HAP-1 (cell line): ENCODE data around the gene CDCA4.

Experiments used
- DNase-seq, 2 experiments: peaks; one replicate each; pipeline ENCODE4 v3.0.0-alpha.2; 2016 to 2020; ENCODE audit warnings: low spot score in 2 of 2
- H3K27me3 ChIP-seq: fragments of 250-450 bp; sonication (Bioruptor Pico); 2 replicates; pipeline ENCODE4 v1.5.1; 2020; ENCODE audit warnings: low read depth, mild to moderate bottlenecking, moderate library complexity
- H3K36me3 ChIP-seq: fragments of 250-450 bp; sonication (Bioruptor Pico); replicated peaks from 2 replicates; pipeline ENCODE4 v1.5.1; 2020; ENCODE audit warnings: mild to moderate bottlenecking
- H3K4me1 ChIP-seq: fragments of 250-450 bp; sonication (Bioruptor Pico); 2 replicates; pipeline ENCODE4 v1.5.1; 2020; ENCODE audit warnings: mild to moderate bottlenecking
- H3K4me3 ChIP-seq: fragments of 250-450 bp; sonication (Bioruptor Pico); 2 replicates; pipeline ENCODE4 v1.5.1; 2020; ENCODE audit warnings: mild to moderate bottlenecking, moderate library complexity
- H3K9me3 ChIP-seq: fragments of 250-450 bp; sonication (Bioruptor Pico); 2 replicates; pipeline ENCODE4 v1.5.1; 2020; ENCODE audit warnings: mild to moderate bottlenecking, moderate library complexity
- in situ Hi-C: fragments of 300-500 bp; cut with MboI; formaldehyde crosslinking; loops from 3 replicates; pipeline ENCODE4 v1.14.3; 2020; ENCODE audit warnings: low sequenced_read_pairs, inconsistent platforms, mixed read lengths

The CDCA4 gene

DNA sequence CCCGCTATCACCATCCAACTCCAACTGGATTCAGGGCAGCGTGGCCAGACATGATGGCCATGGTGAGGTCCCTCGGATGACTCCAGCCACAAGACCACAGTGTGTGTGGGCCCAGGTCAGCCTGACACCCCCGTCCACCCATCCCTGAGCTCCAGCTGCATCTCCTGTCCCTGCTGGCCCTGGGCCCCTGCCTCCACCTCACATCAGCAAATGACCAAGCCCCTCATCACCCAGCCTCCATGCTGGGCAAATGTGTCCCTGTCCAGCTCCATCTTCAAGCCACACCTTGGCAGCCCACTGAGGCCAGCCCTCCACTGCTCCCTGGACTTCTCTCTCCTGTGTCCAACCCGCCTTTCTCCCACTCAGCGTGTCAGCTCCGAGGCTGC, 41.2 kb upstream of the CDCA4 start:
- no peak for DNase-seq
- H3K9me3 ChIP-seq: no peaks in the 10 kb centered on the region
- in situ Hi-C loops: no loop called here
- H3K27me3 ChIP-seq: no peaks in the 10 kb centered on the region
- H3K4me1 ChIP-seq: no peaks in the 10 kb centered on the region
- no peak overlapping the region for H3K4me3 ChIP-seq
- no peaks in the 10 kb centered on the region for H3K36me3 ChIP-seq

DNA sequence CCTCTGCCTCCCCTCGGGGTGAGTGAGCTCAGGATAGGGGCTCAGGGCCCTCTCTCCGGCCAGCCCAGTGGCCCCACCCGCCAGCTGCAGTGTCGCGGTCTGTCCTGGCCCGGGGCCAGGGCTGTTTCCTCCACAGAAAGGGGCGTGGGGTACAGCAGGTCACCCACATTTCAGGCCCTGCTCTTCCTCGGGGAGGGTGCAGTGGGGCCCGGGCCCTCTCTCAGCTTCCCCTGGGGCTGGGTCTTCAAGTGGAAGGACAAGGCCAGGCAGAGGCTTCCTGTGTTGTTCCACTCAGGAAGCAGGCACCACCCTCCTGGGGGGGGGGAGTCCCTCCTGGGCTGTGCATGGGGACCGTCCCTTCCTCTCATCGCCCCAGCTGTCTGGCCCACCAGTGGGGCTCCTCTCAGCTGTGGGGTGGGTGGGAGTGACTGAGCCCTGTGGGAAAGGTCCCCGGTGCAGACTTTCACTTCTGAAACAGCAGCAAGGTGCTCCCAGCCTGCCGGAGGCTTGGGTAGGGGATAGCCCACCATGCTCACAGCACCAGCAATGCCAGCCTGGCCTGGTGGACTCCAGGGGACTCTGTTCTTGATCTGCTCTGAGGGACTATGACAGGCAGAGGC, 40.7 kb upstream of the CDCA4 start:
- Histone ChIP-seq H3K9me3 (no peaks in the 10 kb centered on the region), H3K4me3 (no peak overlapping the region), H3K27me3 (no peaks in the 10 kb centered on the region), H3K36me3 (no peaks in the 10 kb centered on the region), H3K4me1 (no peaks in the 10 kb centered on the region)
- no peak for DNase-seq
- in situ Hi-C loops: no loop called here

DNA sequence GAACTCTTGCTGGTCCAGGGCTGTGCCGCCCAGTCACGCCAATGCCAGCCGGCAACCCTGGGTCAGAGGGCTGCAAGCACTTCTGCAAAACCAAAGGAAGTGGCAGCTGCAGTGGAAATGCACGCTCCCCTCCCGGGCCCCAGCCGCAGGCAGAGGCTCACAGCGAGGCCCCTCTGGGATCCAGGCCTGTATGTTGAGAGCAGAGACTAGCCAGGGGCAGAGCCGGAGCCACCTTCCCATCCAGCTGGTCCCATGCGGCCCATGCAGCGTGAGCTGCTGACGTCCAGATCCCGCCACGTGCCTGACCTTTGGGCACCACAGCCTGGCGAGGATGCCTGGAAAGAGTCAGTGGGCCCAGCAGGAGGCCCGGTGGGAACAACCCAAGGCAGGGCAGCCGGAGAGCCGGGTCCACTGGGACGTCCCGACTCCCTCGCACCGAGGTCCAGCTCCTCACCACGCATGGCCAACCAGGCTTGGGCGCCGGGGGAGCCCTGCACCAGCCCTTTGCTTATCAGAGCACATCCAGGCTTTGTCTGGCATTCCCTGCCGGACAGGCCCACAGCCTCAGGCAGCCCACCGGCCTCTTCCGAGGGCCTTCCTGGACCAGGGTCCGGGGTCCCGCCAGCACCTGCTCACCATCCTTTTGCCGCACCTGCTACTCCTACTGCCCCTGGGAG, 40.0 kb upstream of the CDCA4 start:
- no peaks in the 10 kb centered on the region for H3K4me1 ChIP-seq

DNA sequence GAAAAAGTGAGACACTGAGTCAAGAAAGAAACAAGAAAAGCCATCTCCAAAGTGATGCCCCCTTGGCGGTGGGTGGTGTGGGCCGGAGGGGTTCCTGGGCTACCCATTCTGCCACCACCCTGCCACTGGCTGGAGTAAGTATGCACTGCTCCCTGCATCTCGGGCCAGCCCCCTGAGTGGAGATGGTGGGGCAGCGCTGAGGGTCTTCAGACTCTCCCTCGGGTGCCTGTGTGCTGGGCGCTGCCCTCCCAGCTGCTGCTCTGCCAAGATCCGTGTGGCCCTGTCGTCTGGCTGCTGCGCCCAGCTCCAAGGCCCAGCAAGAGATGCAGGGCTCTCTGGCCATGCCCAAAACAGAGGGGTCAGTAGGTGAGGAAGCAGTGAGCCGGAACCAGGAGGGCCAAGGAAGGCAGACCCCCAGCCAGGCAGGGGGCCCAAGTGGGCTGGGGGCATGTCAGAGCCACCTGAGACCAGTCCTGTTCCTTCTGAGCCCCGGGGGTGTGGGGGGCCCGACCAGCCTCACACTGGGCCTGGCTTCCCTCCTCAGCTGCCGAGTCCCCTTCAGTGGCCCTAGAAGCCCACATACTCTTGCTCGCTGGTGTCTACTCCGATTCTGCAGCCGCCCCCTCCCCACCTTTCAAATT, 39.2 kb upstream of the CDCA4 start:
- no peaks in the 10 kb centered on the region for H3K4me1 ChIP-seq
- no peaks in the 10 kb centered on the region for H3K27me3 ChIP-seq
- H3K9me3 ChIP-seq: no peaks in the 10 kb centered on the region
- in situ Hi-C loops: no loop called here
- DNase-seq: no peak
- no peaks in the 10 kb centered on the region for H3K36me3 ChIP-seq
- H3K4me3 ChIP-seq: no peak overlapping the region

More for the DNA sequence above, 40.0 kb upstream of the CDCA4 start:
- H3K4me3 ChIP-seq: no peak overlapping the region
- H3K9me3 ChIP-seq: no peaks in the 10 kb centered on the region
- H3K27me3 ChIP-seq: no peaks in the 10 kb centered on the region
- in situ Hi-C loops: no loop called here
- H3K36me3 ChIP-seq: no peaks in the 10 kb centered on the region
- DNase-seq: no peak

DNA sequence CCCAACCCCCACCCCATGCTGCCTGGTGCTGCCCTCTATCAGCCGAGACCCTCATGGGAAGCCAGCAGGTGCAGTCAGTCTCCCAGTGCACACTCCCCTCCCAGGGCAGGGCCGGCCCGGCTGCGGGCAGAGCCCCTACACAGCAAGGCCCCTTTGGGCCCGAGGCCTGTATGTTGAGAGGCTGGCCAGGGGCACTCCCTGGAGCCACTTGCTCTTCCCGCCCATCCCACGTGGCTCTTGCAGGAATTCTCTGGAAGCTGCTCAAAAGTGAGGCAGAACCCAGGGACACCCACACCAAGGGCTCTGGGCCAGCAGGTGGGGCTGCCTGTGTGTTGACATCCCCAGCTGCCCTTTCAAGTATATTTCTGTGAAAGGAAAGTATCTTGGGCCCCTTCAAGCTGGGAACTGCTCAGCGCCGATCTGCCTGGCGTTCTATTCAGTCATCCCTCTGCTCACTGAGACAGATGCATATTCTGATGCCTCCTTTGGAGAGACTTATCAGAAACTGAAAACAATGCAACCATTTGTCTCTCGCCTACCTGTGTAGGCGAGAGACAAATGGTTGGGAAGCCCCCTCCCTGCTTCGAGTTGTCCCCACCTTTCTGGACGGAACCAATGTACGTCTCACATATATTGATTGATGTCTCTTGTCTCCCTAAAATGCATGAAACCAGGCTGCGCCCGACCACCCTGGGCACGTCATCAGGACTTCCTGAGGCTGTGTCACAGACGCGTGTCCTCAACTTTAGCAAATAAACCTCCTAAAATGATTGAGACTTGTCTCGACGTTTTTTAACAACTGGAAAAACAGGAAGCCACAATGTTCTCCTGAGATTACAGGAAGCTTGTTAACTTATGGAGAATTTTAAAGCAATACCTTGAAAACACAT, 38.4 kb upstream of the CDCA4 start:
- Histone ChIP-seq H3K4me3 (no peak overlapping the region), H3K9me3 (no peaks in the 10 kb centered on the region), H3K27me3 (no peaks in the 10 kb centered on the region), H3K4me1 (no peaks in the 10 kb centered on the region), H3K36me3 (no peaks in the 10 kb centered on the region)
- DNase-seq: no peak
- in situ Hi-C loops: no loop called here

DNA sequence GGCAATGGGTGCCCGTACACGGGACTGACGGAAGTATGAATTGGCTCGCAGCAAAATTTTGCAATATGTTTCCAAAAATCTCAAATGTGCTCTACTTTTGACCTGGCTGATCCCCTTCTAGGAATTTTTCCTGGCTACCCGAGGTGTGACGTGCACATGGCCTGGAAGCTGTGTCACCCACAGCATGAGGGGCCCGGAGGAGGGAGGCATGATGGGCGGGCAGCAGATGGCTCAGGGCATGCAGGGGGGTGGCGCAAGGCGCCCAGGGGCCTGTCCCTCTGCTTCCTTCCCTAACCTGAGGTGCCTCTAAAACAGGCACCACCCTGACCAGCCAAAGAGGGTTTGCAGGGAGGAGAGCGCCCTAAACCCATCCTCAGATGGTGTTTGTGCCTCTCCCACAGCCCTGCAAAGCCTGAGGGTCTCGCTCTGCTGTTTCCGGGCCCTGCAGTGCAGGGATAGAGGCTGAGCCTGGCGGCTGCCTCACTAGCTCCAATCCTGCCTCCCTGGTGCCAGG, 37.7 kb upstream of the CDCA4 start:
- no peaks in the 10 kb centered on the region for H3K36me3 ChIP-seq
- H3K4me1 ChIP-seq: no peaks in the 10 kb centered on the region
- no peaks in the 10 kb centered on the region for H3K27me3 ChIP-seq
- DNase-seq: no peak
- H3K9me3 ChIP-seq: no peaks in the 10 kb centered on the region
- in situ Hi-C loops: no loop called here
- H3K4me3 ChIP-seq: no peak overlapping the region

DNA sequence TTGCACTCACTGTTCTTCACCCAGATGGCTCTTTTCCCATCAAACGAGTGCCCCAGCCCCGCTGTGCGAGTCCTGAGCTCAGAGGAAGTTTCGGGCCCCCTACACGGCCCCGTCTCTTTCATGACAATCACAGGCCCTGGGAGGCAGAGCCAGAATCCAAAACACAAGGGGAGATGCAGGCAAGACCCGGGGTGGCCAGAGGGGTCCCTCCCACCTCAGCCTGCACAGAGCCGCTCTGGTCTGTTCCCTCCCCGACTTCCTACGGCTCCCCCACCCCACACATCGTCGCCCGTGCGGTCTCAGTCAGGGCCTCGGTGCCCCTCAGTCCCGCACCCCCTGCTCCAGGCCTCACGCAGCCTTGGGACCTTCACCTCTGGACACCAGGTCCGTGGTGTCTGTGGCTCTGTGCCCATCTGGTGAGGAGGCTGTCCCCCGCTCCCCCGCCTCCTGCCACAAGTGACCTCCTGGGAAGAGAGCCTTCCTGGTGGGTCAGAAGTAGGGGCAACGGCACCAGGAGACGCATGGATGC, 35.5 kb upstream of the CDCA4 start:
- Histone ChIP-seq H3K36me3 (no peaks in the 10 kb centered on the region), H3K9me3 (no peaks in the 10 kb centered on the region), H3K27me3 (no peaks in the 10 kb centered on the region), H3K4me1 (no peaks in the 10 kb centered on the region), H3K4me3 (no peak overlapping the region)
- DNase-seq: no peak
- in situ Hi-C loops: no loop called here

DNA sequence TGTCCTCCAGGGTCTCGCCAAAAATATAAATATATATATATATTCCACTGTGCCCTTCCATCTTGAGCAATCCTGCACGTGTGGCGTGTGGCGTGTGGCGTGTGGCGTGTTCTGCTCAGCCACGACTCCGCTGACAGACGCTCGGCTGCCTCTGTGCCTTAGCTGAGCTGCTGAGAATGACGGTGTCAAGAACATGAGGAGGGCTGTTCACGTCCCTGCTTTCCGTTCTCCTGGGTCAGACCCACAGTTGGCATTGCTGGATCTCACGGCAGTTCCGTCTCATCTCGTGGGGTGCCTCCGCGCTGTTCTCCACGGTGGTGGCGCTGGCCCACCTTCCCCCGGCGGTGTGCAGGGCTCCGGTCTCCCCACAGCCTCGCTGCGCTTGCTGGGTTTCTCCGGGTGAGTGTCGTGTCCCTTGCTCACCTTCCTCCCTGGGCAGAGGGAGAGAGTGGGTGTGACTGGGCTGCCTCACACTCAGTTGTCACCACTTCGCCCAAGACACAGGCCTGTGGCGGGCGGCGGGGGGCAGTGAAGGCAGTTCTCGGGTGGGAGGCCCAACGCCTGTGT, 34.9 kb upstream of the CDCA4 start:
- Histone ChIP-seq H3K36me3 (no peaks in the 10 kb centered on the region), H3K27me3 (no peaks in the 10 kb centered on the region), H3K4me1 (no peaks in the 10 kb centered on the region), H3K9me3 (no peaks in the 10 kb centered on the region), H3K4me3 (no peak overlapping the region)
- in situ Hi-C loops: no loop called here
- DNase-seq: no peak

DNA sequence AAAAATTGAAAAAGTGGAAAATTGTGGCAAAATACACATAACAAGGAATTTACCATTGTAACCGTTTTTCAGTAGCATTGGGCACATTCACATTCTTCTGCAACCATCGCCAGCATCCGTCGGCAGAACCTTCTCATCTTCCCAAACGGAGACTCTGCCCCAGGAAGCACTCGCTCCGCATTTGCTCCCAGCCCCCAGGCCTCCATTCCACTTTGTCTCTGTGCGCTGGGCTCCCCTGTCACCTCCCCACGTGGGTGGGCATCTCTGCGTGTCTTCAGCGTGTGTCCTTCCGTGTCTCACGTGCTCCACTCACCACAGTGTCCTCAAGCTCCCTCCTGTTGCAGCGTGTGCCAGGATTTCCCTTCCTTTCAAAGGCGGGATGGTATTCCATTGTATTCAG, 34.5 kb upstream of the CDCA4 start:
- Histone ChIP-seq H3K9me3 (no peaks in the 10 kb centered on the region), H3K36me3 (no peaks in the 10 kb centered on the region), H3K27me3 (no peaks in the 10 kb centered on the region), H3K4me1 (no peaks in the 10 kb centered on the region), H3K4me3 (no peak overlapping the region)
- in situ Hi-C loops: no loop called here
- no peak for DNase-seq

DNA sequence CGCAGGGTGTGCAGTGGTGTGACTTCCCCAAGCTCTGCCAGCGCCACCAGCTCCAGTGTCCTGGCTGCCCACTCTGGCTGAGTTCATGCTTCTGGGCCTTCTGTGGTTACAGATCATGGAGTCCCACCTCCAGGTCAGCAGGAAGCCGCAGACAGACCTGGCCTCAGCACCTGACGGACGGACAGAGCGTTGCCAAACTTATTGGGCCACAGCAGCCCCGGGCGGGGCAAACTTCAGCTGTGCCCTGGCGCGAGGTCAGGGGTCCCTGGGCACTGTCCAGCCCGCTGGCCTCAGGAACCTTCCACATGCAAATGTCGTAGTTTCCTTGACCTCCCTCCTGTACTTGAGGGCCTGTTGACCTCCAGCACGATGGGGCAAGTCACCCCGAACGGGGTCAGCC, 33.1 kb upstream of the CDCA4 start:
- in situ Hi-C loops: no loop called here
- Histone ChIP-seq H3K27me3 (no peaks in the 10 kb centered on the region), H3K9me3 (no peaks in the 10 kb centered on the region; the same call in 1 of the 2 replicates), H3K4me1 (no peaks in the 10 kb centered on the region), H3K36me3 (no peaks in the 10 kb centered on the region), H3K4me3 (no peak overlapping the region)
- no peak for DNase-seq

DNA sequence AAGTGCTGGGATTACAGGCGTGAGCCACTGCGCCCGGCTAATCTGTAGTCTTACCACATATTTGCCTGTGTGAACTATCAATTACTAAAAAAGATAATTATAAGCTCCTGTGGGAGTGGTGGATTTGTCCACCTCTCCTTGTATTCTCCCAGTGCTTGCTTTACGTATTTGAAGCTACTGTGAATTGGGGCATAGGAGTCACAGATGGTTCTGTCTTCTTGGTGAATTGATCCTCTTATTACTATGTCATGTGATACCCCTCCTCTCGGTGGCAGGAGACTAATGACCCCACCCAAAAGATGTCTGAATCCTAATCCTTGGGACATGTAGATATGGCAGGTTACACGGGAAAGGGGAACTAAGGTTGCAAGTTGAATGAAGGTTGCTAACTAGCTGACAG, 32.5 kb upstream of the CDCA4 start:
- in situ Hi-C loops: no loop called here
- Histone ChIP-seq H3K36me3 (no peaks in the 10 kb centered on the region), H3K9me3 (no peaks in the 10 kb centered on the region; the same call in 1 of the 2 replicates), H3K4me3 (no peak overlapping the region), H3K4me1 (no peaks in the 10 kb centered on the region), H3K27me3 (no peaks in the 10 kb centered on the region)
- DNase-seq: no peak

DNA sequence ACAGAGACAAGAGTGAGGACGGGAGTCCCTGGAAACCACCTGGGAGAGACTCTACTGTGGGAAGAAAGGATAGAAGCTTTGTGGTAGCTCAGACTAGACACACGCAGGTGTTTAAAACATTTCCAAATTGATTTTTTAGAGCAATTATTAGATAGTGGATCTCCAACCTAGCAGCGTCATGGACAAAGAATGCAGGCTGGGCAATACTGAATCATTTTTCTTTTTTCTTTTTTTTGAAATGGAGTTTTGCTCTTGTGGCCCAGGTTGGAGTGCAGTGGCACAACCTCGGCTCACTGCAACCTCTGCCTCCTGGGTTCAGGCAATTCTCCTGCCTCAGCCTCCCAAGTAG, 31.2 kb upstream of the CDCA4 start:
- no peaks in the 10 kb centered on the region; the same call in 1 of the 2 replicates for H3K9me3 ChIP-seq
- in situ Hi-C loops: no loop called here
- no peaks in the 10 kb centered on the region for H3K36me3 ChIP-seq
- H3K4me3 ChIP-seq: no peak overlapping the region
- no peak for DNase-seq
- no peaks in the 10 kb centered on the region for H3K4me1 ChIP-seq
- no peaks in the 10 kb centered on the region for H3K27me3 ChIP-seq
